Stimulated activated CD8-positive, alpha-beta memory T cell treated with anti-CD3 and anti-CD28 coated beads, Interleukin-15, amount 100 ng/mL, for 24 hours (primary cell): ENCODE results near the gene THAP9.
"Not testable (repeated sequence)": the region's sequence is repeated elsewhere in the genome, so short reads cannot be mapped to it uniquely, and the experiment has no call there.

Source experiments
- DNase-seq: peaks from one replicate; pipeline ENCODE4 v3.0.0-alpha.2; 2020; ENCODE audit warnings: low read depth

THAP9 gene, protein sequence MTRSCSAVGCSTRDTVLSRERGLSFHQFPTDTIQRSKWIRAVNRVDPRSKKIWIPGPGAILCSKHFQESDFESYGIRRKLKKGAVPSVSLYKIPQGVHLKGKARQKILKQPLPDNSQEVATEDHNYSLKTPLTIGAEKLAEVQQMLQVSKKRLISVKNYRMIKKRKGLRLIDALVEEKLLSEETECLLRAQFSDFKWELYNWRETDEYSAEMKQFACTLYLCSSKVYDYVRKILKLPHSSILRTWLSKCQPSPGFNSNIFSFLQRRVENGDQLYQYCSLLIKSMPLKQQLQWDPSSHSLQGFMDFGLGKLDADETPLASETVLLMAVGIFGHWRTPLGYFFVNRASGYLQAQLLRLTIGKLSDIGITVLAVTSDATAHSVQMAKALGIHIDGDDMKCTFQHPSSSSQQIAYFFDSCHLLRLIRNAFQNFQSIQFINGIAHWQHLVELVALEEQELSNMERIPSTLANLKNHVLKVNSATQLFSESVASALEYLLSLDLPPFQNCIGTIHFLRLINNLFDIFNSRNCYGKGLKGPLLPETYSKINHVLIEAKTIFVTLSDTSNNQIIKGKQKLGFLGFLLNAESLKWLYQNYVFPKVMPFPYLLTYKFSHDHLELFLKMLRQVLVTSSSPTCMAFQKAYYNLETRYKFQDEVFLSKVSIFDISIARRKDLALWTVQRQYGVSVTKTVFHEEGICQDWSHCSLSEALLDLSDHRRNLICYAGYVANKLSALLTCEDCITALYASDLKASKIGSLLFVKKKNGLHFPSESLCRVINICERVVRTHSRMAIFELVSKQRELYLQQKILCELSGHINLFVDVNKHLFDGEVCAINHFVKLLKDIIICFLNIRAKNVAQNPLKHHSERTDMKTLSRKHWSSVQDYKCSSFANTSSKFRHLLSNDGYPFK

DNA sequence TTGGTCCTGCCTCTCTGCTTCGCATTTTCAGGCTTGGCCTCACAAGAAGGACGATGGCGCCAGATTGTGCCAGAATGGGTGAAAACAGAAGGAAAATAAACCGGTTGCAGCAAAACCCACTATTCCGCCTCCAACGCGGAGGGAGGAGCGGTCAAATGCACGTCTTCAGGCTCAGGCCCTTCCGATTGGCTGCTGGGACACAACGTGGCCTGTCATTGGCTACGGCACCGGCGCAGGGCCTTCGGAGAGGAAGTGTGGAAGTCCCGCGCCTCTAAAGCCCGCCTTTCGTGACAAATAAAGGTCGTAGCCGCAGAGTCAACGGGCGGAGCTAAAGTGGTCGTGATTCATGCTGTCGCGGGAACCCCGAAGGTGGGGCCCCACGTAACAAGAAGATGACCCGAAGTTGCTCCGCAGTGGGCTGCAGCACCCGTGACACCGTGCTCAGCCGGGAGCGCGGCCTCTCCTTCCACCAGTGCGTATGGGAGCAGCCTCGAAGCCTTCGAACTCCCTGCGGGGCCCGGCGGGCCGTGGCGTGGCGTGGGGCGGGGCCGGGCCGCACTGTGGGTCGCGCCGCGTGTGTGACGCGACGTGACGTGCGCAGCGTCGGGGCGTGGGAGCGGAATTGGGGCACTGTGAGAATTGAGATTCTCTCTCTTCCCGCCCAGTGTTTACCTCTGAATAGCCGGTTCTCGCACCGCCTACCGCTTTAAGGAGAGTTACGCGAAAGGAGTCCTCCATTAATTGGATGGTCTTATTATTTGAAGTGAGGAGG, at the start of gene THAP9:
THAP9 (plus strand) TSS at position 325 of the 772 bp plus-strand sequence; CDS start at position 393, 68 bp downstream.
- DNase-seq: peak; percentile 85

DNA sequence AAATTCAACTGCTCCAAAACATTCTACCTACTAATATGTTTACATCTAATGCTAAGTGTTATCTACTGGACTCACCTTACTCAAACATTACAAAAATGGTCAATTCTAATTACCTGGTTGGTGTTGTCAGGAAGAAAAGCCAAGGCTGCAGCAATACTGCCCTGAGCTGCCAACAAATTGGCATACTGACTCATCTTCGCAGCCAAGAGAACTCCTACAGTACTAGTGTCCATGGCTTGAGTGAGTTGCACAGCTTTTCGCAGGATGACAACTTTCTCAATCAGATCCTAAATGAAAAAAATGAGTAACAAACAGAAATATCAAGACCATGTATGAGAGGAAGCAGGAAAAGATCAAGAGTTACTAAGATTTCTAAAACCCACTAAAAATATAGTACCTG, 49.2 kb upstream of the THAP9 start:
- no peak for DNase-seq

- no peak for DNase-seq
Measured at GRCh38 chr4:82851885-82852750, 48.4 kb upstream of the THAP9 start.

DNA sequence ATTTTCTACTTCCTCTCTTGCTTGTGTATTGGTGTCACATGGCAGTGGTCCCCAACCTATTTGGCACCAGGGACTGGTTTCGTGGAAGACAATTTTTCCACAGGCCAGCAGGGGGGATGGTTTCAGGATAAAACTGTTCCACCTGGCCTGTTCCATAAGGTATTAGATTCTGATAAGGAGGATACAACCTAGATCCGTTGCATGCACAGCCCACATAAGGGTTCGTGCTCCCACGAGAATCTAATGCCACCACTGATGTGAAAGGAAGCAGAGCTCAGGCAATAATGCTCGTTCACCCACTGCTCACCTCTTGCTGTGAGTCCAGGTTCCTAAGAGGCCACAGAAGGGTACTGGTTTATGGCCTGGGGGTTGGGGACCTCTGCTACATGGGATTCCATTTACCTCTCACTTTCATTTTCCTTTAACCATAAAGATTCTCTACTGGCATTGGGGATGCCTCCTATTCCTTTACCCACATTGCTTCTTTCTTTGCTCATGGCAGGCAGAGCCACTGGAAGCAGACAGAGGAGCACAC, 47.7 kb upstream of the THAP9 start:
- DNase-seq: no peak

- not testable (repeated sequence) for DNase-seq
Measured at GRCh38 chr4:82860487-82860886, 40.0 kb upstream of the THAP9 start.

DNA sequence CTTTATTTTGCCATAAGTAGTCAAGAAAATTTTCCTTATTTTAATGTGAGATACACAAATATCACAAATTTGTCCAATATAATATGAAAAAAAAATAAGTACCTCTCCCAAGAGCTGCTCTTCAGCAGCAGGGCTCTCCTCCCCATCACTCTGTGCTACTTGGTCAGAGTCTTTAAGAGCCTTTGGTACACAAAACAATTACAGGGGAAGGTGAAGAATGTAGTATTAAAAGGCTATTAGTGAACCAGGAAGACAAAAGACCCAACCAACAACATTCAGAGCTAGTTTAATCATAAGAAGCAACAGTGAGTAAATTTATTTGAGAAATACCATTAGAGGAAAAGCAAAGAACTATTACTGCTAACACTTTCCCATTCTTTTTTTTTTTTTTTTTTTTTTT, 39.0 kb upstream of the THAP9 start:
- no peak for DNase-seq

DNA sequence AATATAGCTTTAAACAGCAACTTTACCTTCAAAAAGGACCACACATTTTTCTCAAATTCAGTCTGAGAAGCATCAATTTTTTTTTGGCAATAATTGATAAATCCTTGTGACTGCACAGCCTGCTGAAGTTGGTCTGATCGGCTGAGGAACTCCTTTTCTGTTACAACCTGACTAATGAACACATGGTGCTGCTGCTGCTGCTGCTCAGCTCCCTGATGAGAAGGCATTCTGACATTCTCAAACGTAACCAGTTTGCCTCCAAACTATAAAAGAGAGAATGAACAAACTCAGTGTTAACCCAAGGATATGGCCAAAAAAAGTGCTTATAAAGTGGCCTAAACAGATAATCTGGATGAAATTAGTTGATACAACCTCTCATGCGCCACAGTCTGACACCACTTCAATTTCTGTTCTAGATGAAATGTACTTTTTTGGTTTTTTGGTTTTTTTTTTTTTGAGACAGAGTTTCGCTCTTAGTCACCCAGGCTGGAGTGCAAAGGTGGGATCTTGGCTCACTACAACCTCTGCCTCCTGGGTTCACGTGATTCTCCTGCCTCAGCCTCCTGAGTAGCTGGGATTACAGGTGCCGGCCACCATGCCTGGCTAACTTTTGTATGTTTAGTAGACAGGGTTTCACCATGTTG, 36.1 kb upstream of the THAP9 start:
- no peak for DNase-seq

DNA sequence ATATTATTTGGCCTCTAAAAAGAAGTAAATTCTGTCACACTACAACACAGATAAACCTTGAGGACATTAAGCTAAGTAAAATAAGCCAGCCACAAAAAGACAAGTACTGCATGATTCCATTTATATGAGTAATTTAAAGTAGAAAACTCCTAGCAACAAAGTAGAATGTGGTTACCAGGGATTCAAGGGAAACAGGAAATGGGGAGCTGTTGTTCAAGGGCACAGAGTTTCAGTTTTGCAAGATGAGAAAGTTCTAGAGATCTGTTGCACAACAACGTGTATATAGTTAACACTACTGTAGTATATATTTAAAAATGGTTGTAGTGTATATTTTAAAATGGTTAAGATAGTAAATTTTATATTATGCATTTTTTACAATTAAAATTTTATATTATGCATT, 34.9 kb upstream of the THAP9 start:
- no peak for DNase-seq

GRCh38 chr4:82866033-82866432, 34.5 kb upstream of the THAP9 start:
- not testable (repeated sequence) for DNase-seq

- no peak for DNase-seq
Measured at GRCh38 chr4:82866706-82867385, 33.7 kb upstream of the THAP9 start.

DNA sequence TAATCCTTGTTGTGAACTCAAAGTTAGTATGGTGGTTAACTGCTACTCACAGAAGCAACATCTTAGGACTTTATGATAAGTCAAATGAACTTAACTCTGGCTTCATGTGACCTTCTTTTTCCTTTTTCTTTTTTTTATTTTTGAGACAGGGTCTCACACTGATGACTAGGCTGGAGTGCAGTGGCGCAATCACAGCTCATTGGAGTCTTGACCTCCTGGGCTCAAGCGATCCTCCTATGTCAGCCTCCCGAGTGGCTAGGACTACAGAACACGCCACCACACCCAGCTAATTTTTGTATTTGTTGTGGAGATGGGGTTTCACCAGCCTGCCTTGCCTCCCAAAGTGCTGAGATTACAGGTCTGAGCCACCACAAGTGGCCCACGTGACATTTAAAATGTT, 32.0 kb upstream of the THAP9 start:
- DNase-seq: no peak

- DNase-seq: no peak
Measured at GRCh38 chr4:82885410-82885809, 15.1 kb upstream of the THAP9 start.

- DNase-seq: no peak
Measured at GRCh38 chr4:82886147-82886942, 14.2 kb upstream of the THAP9 start.

DNA sequence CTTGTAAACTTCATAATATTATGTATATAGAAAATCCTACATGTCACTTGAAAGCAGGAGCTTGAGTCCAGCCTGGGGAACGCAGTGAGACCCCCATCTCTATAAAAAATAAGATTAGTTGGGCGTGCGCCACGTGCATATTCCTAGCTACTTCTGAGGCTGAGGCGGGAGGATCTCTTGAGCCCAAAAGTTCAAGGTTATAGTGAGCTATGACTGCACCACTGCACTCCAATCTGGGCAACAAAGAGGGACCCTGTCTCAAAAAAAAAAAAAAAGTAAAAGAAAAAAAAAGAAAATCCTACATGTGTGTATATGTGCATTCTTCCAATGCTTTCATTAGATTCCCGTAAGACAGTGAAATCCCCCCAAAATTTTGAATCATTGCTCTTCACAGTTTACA, 11.2 kb upstream of the THAP9 start:
- DNase-seq: no peak

DNA sequence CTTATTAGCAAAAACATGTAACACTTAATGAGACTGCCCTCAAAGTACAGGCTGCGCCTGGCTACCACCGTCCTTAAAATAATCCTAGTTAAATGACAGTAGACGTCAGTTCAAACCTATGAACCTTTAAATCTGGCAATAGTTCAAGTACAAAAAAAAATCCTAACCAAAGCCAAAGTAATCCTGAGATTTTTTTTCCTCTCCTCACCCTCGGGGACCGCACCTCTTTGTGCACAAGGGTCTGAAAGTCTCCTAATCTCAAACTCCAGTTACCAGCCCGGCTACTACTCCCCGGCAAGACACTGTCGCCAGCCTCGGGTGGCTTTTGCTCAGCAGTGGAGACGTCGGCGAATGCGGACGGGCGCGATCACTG, 10.0 kb upstream of the THAP9 start:
- no peak for DNase-seq

GRCh38 chr4:82890901-82891706, 9.4 kb upstream of the THAP9 start, which contains the start of gene SEC31A:
SEC31A (minus strand) TSS chr4:82891153; CDS start chr4:82881936, 9,217 bp downstream.
- DNase-seq: peak; percentile 97

GRCh38 chr4:82891707-82892466, 8.6 kb upstream of the THAP9 start:
- no peak for DNase-seq

DNA sequence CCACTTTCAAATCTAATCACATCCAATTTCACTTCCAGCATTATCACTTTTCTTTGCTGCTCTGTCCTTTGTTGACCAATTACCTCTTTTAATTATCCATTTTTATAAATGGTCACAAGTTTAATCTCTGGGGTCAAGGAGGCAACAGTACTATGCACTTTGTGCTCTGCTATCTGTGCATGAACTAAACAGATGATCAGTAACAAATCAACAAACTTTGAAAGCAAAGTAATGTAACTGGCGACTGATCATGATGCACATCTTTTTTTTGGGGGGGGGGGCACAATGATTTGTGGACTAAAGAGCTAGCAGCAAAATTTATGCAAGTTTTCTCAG, 8.1 kb upstream of the THAP9 start:
- no peak for DNase-seq
